KMS-11 (cell line): ENCODE measurements around the gene CD151.

Experiments
- H2AFZ ChIP-seq: fragments of 200-600 bp; sonication (generic); 2 replicates; pipeline ENCODE4 v1.6.1; 2016; ENCODE audit warnings: antibody characterized with exemption, mixed run types, low read depth
- H3K27ac ChIP-seq: fragments of 200-600 bp; sonication (generic); 2 replicates; pipeline ENCODE4 v1.6.1; 2016; ENCODE audit warnings: mild to moderate bottlenecking, mixed run types
- H3K27me3 ChIP-seq: fragments of 200-600 bp; sonication (generic); 2 replicates; pipeline ENCODE4 v1.6.1; 2017; ENCODE audit warnings: mild to moderate bottlenecking, low read depth, mixed run types, moderate library complexity; ENCODE audit not compliant: insufficient read depth
- H3K36me3 ChIP-seq: fragments of 200-600 bp; sonication (generic); 2 replicates; pipeline ENCODE4 v1.6.1; 2017; ENCODE audit warnings: mild to moderate bottlenecking, mixed run types; ENCODE audit not compliant: insufficient read depth
- H3K4me1 ChIP-seq: fragments of 200-600 bp; sonication (generic); 2 replicates; pipeline ENCODE4 v1.6.1; 2016; ENCODE audit warnings: mild to moderate bottlenecking, low read depth, mixed run types; ENCODE audit not compliant: poor library complexity, severe bottlenecking
- H3K4me2 ChIP-seq: fragments of 200-600 bp; sonication (generic); 2 replicates; pipeline ENCODE4 v1.7.0; 2016; ENCODE audit warnings: mild to moderate bottlenecking, mixed run types
- H3K4me3 ChIP-seq: fragments of 200-600 bp; sonication (generic); IDR thresholded peaks from 2 replicates; pipeline ENCODE4 v1.6.1; 2017; ENCODE audit warnings: low read depth, low read length, mixed read lengths; ENCODE audit not compliant: insufficient read depth
- H3K79me2 ChIP-seq: fragments of 200-600 bp; sonication (generic); 2 replicates; pipeline ENCODE4 v1.6.1; 2016; ENCODE audit warnings: low read depth, mixed run types; ENCODE audit not compliant: insufficient read depth
- H3K9ac ChIP-seq: fragments of 200-600 bp; sonication (generic); 2 replicates; pipeline ENCODE4 v1.6.1; 2016; ENCODE audit warnings: mild to moderate bottlenecking, mixed run types
- H4K20me1 ChIP-seq: fragments of 200-600 bp; sonication (generic); 2 replicates; pipeline ENCODE4 v1.6.1; 2016; ENCODE audit warnings: mild to moderate bottlenecking, mixed run types; ENCODE audit not compliant: insufficient read depth
- CTCF ChIP-seq: fragments of 200-600 bp; sonication (generic); conservative IDR thresholded peaks from 2 replicates; pipeline ENCODE4 v1.6.1; 2017; ENCODE audit warnings: low read depth, mild to moderate bottlenecking, antibody characterized with exemption, low read length, moderate library complexity, mixed read lengths

CD151 gene

GRCh38 chr11:859394-860131, 26.8 kb downstream of the CD151 start:
- Histone ChIP-seq H3K4me3 (no peak overlapping the region), H3K4me1 (peaks cover 20% of the 10 kb centered on the region), H3K79me2 (no peaks in the 10 kb centered on the region), H3K9ac (no peak overlapping the region), H3K27ac (no peak overlapping the region), H3K36me3 (no peaks in the 10 kb centered on the region), H3K4me2 (peak overlapping the region; percentile 33; the same call in 1 of the 2 replicates), H2AFZ (peak overlapping the region; percentile 18; the same call in 1 of the 2 replicates), H4K20me1 (no peaks in the 10 kb centered on the region), H3K27me3 (peaks cover 7% of the 10 kb centered on the region; the same call in 1 of the 2 replicates)
- no peak for TF ChIP-seq CTCF

GRCh38 chr11:860234-861104, 27.7 kb downstream of the CD151 start:
- no peak overlapping the region for H3K27ac ChIP-seq
- no peak for TF ChIP-seq CTCF
- H3K36me3 ChIP-seq: no peaks in the 10 kb centered on the region
- no peak overlapping the region for H3K9ac ChIP-seq
- peaks cover 20% of the 10 kb centered on the region for H3K4me1 ChIP-seq
- H3K27me3 ChIP-seq: peaks cover 7% of the 10 kb centered on the region; the same call in 1 of the 2 replicates
- H3K79me2 ChIP-seq: no peaks in the 10 kb centered on the region
- no peak overlapping the region for H3K4me3 ChIP-seq
- no peaks in the 10 kb centered on the region for H4K20me1 ChIP-seq
- no peak overlapping the region for H2AFZ ChIP-seq
- H3K4me2 ChIP-seq: peak overlapping the region; percentile 33; the same call in 1 of the 2 replicates

- peaks cover 7% of the 10 kb centered on the region; the same call in 1 of the 2 replicates for H3K27me3 ChIP-seq
- TF ChIP-seq CTCF: no peak
- no peak overlapping the region for H2AFZ ChIP-seq
- H4K20me1 ChIP-seq: no peaks in the 10 kb centered on the region
- H3K4me3 ChIP-seq: no peak overlapping the region
- no peaks in the 10 kb centered on the region for H3K36me3 ChIP-seq
- H3K4me2 ChIP-seq: no peak overlapping the region
- no peak overlapping the region for H3K27ac ChIP-seq
- H3K4me1 ChIP-seq: peaks cover 20% of the 10 kb centered on the region
- no peak overlapping the region for H3K9ac ChIP-seq
- no peaks in the 10 kb centered on the region for H3K79me2 ChIP-seq
Measured at GRCh38 chr11:861105-861479, 28.3 kb downstream of the CD151 start.

GRCh38 chr11:862081-862661, 29.4 kb downstream of the CD151 start:
- H3K36me3 ChIP-seq: no peaks in the 10 kb centered on the region
- TF ChIP-seq CTCF: no peak
- H3K4me3 ChIP-seq: no peak overlapping the region
- H3K27me3 ChIP-seq: peaks cover 4% of the 10 kb centered on the region; the same call in 1 of the 2 replicates
- no peak overlapping the region for H3K4me2 ChIP-seq
- no peak overlapping the region for H3K9ac ChIP-seq
- H3K27ac ChIP-seq: no peak overlapping the region
- peaks cover 20% of the 10 kb centered on the region for H3K4me1 ChIP-seq
- H2AFZ ChIP-seq: no peak overlapping the region
- no peaks in the 10 kb centered on the region for H3K79me2 ChIP-seq
- H4K20me1 ChIP-seq: no peaks in the 10 kb centered on the region
